Measurements from ENCODE around the gene FZD1.
"Not testable (repeated sequence)": the region's sequence is repeated elsewhere in the genome, so short reads cannot be mapped to it uniquely, and the experiment has no call there.

The FZD1 gene

DNA sequence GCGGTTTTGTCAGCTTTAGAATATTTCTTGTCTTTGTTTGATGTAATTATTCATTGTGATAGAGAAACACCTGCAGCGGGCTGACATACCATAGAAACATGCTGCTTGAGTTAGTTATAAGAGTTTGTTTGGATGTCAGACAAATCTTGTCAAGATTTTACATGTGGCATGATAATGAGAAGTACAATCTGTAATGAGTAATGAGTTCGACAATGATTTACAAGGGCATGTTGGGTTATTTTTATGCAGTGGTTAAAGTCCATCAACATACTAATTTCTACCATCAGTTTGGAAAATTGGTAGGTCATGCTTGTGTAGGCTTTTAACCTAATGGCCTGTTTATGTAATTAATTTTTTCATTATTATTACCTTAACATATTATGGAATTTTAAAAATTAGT lies 31.3 kb downstream of the FZD1 start:
- no peak for DNase-seq (ENCODE audit: low read depth, low spot score)

DNA sequence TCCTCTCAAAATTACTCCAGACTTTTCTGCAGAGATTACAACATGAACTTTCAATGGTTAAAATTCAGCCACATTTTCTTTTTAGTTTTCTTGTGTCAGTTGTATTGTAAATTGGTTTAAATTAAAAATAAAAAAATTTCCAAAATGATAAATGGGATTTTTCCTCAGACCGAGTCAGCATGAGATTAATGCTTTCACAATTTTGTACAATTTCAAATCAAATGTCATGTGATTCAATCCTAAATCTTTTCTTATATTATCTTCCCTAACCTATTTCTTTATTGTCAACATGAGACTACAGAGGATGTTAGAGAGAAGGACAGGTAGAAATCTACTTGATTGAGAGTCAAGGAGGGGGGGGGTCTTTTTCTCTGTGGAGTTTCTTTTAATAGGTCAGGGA lies 33.7 kb downstream of the FZD1 start:
- no peak for DNase-seq (ENCODE audit: low read depth, low spot score)

DNA sequence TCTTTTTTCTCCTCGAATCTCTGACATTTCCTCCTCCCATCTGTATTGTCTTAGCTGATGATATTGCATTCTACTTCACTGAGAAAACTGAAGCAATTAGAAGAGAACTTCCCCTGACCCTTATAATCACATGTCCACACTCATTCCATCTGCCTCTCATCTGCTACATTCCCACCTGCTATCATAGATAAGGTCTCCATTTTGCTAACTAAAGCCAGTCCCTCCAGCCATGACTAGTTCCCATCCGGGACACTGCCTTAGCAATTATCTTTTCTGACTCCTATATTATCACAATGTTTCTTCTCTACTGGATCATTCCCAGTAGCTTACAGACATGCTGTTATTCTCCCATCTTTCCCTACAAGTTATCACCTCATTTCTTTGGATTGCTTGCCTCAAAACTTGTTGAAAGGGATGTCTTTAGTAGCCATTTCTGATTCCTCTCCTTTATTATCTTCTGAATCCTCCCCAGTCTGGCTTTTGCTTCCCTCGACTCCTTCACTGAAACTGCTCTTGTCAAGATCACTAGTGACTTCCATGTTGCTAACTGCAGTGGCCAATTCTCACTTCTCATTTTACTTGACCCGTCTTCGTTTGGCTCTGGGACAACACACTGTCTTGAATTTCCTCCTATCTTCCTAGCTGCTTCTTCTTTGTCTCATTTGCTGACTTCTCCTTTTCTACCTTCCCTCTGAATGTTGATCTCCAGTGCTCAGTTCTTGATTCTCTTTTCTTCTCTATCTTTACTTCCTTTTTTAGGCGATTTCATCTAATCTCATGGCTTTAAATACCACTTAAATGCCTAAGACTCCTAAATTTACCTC lies 35.9 kb downstream of the FZD1 start:
- no peak for DNase-seq (ENCODE audit: low read depth, low spot score)

DNA sequence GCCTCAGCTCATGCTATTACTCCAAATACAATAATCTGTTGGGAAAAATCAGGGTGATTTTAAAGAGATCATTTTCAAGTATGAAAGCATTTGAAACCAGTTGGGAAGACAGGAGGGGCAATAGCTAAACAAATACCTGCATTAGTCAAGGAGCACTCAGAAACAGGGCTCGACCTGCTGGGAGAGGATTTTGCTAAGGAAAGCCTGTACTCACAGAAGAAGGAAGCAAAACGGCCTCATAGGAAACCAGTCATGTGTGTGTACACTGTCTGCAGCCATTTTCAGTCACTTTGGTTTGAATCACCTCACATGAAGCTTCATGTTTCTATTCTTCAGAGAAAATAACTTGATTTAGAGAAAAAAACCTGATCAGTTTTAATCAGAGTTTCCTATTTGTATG lies 38.6 kb downstream of the FZD1 start:
- no peak for DNase-seq (ENCODE audit: low read depth, low spot score)

DNA sequence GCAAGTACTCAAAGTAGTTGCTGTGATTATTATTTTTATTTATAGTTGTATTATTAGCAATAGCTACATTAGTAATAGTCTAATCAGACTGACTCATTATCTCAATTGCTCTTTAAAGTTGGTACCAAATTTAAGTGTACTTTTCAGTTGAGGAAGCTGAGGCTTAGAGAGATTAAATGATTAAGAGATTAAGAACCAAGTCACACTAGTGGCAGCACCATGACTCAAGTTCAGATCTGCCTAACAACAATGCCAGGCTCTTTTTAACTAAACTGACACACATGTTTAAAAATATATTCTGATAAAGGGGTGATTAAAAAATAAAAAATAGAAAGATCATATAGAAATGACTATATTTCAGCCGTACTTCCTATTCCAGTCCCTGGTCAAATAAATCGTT lies 42.0 kb downstream of the FZD1 start:
- no peak for DNase-seq (ENCODE audit: low read depth, low spot score)

DNA sequence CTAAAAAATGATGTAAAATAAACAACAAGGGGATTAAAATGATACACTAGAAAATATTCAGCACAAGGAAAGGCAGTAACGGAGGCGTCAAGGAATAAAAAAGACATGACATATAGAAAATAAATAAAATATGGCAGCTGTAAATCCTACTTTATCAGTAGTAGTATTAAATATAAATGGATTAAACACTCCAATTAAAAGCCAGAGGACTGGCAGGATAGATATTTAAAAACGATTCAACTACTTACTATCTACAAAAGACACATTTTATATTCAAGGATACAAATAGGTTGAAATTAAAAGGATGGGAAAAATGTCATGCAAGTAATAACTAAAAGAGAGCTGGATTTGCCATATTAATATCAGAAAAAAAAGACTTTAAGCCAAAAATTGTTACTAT lies 43.2 kb downstream of the FZD1 start:
- DNase-seq (ENCODE audit: low read depth, low spot score): no peak

DNA sequence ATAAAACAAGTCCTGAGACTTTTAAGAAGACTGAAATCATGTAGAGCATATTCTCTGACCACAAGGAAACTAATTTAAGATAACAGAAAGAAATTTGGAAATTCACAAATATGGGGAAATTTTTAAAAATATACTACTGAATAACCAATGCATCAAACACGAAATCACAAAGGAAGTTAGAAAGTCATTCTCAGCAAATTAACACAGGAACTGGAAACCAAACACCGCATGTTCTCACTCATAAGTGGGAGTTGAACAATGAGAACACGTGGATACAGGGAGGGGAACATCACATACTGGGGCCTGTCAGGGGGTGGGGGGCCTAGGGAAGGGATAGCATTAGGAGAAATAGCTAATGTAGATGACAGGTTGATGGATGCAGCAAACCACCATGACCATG lies 44.0 kb downstream of the FZD1 start:
- DNase-seq (ENCODE audit: low read depth, low spot score): not testable (repeated sequence)

DNA sequence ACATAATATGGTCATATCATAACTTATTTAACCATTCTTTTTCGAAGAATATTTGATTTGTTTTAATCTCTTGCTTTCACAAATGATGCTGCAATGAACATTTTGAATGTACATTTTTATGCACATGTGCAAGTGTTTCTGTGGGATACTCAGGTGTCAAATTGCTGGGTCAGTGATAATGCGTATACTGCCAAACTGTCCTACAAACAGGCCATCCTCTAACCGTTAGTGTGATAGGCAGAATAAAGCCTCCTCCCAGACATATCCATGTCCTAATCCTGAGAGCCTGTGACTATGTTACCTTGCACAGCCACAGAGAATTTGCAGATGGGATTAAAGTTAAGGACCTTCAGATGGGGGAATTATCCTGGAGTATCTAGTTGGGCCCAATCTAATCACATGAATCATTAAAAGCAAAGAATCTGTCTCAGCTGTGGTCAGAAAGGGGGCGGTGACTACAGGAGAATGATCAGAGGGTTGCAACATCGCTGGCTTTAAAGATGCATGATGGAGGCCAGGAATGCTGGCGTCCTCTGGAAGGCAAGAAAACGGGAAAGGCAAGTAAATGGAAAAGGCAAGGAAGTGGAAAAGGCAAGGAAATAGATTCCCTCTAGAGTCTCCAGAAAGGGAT lies 46.7 kb downstream of the FZD1 start:
- DNase-seq (ENCODE audit: low read depth, low spot score): no peak

DNA sequence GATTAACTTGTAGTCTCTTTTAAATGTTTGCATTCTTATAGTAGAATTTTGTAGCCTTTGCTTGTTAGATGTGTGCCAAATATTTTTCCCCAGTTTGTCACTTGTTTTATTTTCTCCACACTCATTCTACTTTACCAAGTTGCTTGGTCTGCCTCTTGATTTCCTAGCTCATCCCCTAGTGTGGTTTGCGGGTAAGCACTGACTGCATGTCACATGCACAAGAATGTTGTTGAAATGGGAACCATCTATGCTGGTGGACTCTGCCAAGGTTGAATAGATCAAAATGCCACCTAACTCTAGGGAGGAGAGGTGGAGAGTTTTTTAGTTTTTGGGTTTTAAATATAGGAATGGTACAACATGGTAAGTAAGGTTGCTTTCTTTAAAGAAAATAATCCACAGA lies 47.6 kb downstream of the FZD1 start:
- no peak for DNase-seq (ENCODE audit: low read depth, low spot score)

DNA sequence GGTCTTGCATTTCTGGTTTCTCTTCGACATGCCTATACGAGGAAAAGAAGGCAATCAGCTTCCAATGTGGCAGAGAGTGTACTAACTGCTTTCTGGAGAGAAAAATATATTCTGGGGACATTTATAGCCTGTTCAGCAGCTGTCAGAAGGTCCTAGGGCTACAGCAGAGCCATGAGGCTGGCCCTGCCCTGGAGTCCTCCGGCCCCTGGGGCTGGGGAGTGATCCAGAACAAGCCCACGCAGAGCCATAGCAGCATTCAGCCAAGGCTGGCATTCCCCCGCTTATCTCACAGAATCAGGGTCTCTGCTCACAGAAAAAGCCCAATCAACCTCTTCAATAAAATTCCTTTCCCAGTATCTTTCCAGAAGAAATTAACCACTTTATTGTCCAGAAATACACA lies 48.9 kb downstream of the FZD1 start:
- DNase-seq (ENCODE audit: low read depth, low spot score): no peak

DNA sequence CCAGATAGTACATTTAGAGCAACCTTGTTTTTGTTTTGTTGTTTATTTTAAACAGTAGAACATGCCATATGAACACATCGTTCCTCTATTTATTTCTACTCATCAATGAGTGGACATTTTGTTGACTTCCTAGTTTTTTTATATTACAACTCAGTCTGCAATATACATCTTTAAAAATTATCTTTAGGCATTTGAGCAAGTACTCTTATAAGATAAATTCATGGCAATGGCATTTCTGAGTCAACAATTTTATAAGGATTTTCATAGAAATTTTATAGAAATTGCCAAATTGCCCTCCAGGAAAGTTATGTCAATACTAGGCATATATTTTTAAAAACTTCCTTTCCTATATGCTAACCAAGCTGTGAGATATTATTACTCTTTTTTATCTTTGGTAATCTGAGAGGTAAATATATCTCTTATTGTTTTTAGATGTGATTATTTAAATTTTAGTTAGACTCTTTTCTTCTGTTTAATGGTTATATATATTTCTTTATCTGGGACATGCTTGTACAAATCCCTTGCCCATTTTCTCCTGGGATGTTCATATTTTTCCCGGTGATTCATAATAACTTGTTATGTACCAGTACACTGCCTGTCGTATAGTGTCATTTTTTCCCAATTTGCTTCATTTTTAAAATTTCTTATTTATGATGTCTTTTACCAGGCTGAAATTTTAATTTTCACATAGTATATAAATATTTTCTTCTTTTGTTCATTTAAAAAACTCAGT lies 50.5 kb downstream of the FZD1 start:
- DNase-seq (ENCODE audit: low read depth, low spot score): no peak

DNA sequence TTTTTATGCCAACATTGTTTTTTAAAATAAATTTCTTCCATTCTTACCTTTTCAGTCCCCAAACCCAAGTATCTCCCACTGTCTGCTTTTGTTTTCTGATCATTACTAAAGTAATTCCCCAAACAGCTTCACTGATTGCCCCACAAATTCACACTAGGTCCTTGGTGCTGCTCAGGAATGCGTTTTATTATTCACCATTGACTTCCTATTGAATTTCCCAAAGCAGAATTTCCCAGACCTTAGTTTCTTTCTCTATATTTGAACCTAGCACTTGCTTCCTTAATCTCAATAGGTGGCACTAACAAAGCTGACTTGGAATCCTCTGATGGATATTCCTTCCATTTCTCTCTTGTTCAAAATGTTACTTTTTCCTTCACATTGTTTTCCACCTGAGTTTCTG lies 52.2 kb downstream of the FZD1 start:
- DNase-seq (ENCODE audit: low read depth, low spot score): no peak

DNA sequence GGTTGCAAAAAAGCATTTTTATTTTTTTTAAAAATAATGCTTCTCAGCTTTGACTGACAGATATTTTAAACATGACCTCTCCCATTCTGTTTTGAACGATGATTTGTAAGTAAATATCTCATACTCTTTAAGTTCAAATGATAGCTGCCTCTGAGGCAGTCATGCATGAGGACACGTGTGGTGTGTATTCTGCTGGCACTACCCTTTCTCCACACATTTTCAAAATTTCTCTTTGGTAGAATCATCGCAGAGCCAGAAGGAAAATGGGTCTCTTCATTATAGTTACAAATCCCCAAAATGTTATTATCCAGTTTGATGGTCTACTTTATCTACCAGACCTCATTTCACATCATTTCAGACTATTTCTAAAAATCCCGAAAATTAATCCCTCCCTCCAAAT lies 55.1 kb downstream of the FZD1 start:
- DNase-seq (ENCODE audit: low read depth, low spot score): no peak

DNA sequence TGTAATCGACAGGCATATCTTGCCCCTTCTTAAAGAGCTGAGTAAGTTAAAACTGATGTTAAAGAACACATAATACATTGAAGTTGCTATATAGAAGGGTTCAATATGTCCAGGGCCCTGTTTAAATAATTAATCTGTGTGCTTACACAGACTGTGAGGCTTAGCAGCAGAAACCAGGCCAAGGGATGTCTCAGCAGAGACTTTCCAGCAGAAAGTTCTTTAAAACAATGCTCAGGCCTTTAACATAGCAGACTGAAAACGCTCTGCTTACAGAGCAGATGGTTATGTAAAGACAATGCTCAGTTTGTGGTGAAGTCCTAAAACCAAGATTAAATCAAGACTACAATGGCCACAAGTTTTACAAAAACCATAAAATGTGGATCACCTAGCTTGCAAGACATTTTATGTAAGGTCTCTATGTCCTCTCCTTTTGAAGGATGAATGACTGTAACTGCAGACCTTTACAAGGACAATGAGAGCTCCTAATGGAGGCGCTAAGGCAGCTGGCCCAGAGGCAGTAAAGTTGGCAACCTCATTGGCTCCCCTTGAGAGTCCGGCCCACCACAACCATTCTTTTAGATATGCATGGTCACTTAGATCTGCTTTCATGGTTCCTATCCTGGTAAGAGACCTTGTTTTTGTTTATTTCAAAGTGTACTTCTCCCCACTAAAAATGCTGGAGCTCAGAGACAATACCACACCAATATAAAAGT lies 56.3 kb downstream of the FZD1 start:
- peak; percentile 5 for DNase-seq (ENCODE audit: low read depth, low spot score)

All from ELF-1 (cell line).